HepG2 (cell line): ENCODE results near the gene HIGD1A. TPM values are rescaled to one million over a fixed set of nuclear protein-coding genes. Genes with fewer than 3 reads are reported as not detected.
A peak's percentile ranks its signal among the peaks of the same experiment; 100 is the strongest.

Experiments
- BRF2 ChIP-seq: sonication (generic); formaldehyde crosslinking; IDR thresholded peaks from 2 replicates; pipeline ENCODE4 v1.8.1; 2022; ENCODE audit warnings: mild to moderate bottlenecking, missing genetic modification reagents
- GTF3A ChIP-seq: sonication (generic); formaldehyde crosslinking; conservative IDR thresholded peaks from 2 replicates; pipeline ENCODE4 v1.4.0; 2020; ENCODE audit warnings: mild to moderate bottlenecking, missing genetic modification reagents
- HBP1 ChIP-seq: IDR thresholded peaks from 2 replicates; pipeline ENCODE4 v1.6.1; 2016; ENCODE audit warnings: low read depth, control low read depth
- KAT8 ChIP-seq: IDR thresholded peaks from 2 replicates; pipeline ENCODE4 v1.6.1; 2016; ENCODE audit warnings: missing genetic modification reagents, missing compliant biosample characterization
- MIER3 ChIP-seq: IDR thresholded peaks from 2 replicates; pipeline ENCODE4 v1.6.1; 2016; ENCODE audit warnings: missing compliant biosample characterization, borderline replicate concordance
- MNT ChIP-seq: fragments of 450-650 bp; IDR thresholded peaks from 2 replicates; pipeline ENCODE4 v1.6.1; 2016
- MXD3 ChIP-seq: IDR thresholded peaks from 2 replicates; pipeline ENCODE4 v1.6.1; 2016; ENCODE audit warnings: mild to moderate bottlenecking, missing biosample characterization, missing genetic modification reagents
- NFIB ChIP-seq: sonication (generic); formaldehyde crosslinking; IDR thresholded peaks from 2 replicates; pipeline ENCODE4 v1.9.0; 2021; ENCODE audit warnings: missing genetic modification reagents, mild to moderate bottlenecking, borderline replicate concordance
- POGZ ChIP-seq: sonication (generic); formaldehyde crosslinking; IDR thresholded peaks from 2 replicates; pipeline ENCODE4 v1.4.0; 2020; ENCODE audit warnings: mild to moderate bottlenecking, missing genetic modification reagents
- PRDM4 ChIP-seq: sonication (generic); formaldehyde crosslinking; IDR thresholded peaks from 2 replicates; pipeline ENCODE4 v1.9.0; 2021; ENCODE audit warnings: missing genetic modification reagents, borderline replicate concordance
- RARA ChIP-seq: IDR thresholded peaks from 2 replicates; pipeline ENCODE4 v1.6.1; 2016; ENCODE audit warnings: missing genetic modification reagents, missing compliant biosample characterization
- RBFOX2 ChIP-seq: fragments of 200-400 bp; formaldehyde crosslinking; IDR thresholded peaks from 2 replicates; pipeline ENCODE4 v1.6.1; 2017; ENCODE audit warnings: low read depth, mild to moderate bottlenecking, low read length
- TIGD3 ChIP-seq: sonication (generic); formaldehyde crosslinking; IDR thresholded peaks from 2 replicates; pipeline ENCODE4 v1.5.1; 2020; ENCODE audit warnings: mild to moderate bottlenecking, missing genetic modification reagents, borderline replicate concordance
- TRIM24 ChIP-seq: sonication (generic); formaldehyde crosslinking; IDR thresholded peaks from 2 replicates; pipeline ENCODE4 v1.8.0; 2022; ENCODE audit warnings: mild to moderate bottlenecking, missing genetic modification reagents
- ZNF24 ChIP-seq: fragments of 450-650 bp; IDR thresholded peaks from 2 replicates; pipeline ENCODE4 v1.6.1; 2017; ENCODE audit warnings: antibody characterized with exemption, mild to moderate bottlenecking
- ZNF276 ChIP-seq: sonication (generic); formaldehyde crosslinking; IDR thresholded peaks from 2 replicates; pipeline ENCODE4 v1.4.0; 2020; ENCODE audit warnings: mild to moderate bottlenecking, low read depth, missing genetic modification reagents
- polyA plus RNA-seq, 8 experiments: library from polyadenylated mRNA; depleted of rRNA in 3 of 8; stranded (reverse) in 7 of 8; unstranded in 1 of 8; fragments of >200 nt; fragmentation: Illumina TruSeq in 4 of 8; extraction: Trizol in 4 of 8; gene quantifications; 2 replicates each; pipeline versions ENCODE4 v1.2.1 to v1.2.3, GENCODE V29; 2011 to 2016; ENCODE audit warnings: low read depth in 4 of 8, missing spikeins in 1 of 8, mixed read lengths in 1 of 8; ENCODE audit not compliant: insufficient read depth in 1 of 8
- total RNA-seq, 5 experiments: library from RNA; depleted of rRNA; stranded (reverse); fragments of >200 nt; fragmentation: Illumina TruSeq; extraction: Trizol; gene quantifications; 2 replicates each; pipeline ENCODE4 v1.2.3, GENCODE V29; 2016; ENCODE audit warnings: low read depth in 1 of 5

HIGD1A gene
- total and polyA plus RNA-seq, 2 of the 13 experiments (the other 11 are each of a cell fraction or from before 2014, with no cell fraction given) = 222 to 253 TPM

- TF ChIP-seq TRIM24 (CRISPR knock-in tag) (no peak), MNT (no peak), ZNF276 (CRISPR knock-in tag) (no peak), RARA (CRISPR knock-in tag) (no peak), RBFOX2 (no peak), PRDM4 (CRISPR knock-in tag) (no peak), KAT8 (CRISPR knock-in tag) (0 out of 2 replicates have a peak, but pooled peaks have one; percentile 12), POGZ (CRISPR knock-in tag) (no peak), BRF2 (no peak), NFIB (CRISPR knock-in tag) (no peak), TIGD3 (no peak), MIER3 (no peak), MXD3 (CRISPR knock-in tag) (no peak), HBP1 (no peak), GTF3A (no peak), ZNF24 (no peak)
Measured at GRCh38 chr3:42780892-42781700, 23.2 kb downstream of the HIGD1A start (continued).
